HAP-1 (cell line): ENCODE data around the gene CCDC17.
"Not testable (repeated sequence)": the region's sequence is repeated elsewhere in the genome, so short reads cannot be mapped to it uniquely, and the experiment has no call there.

Experiments
- DNase-seq, 2 experiments: peaks; one replicate each; pipeline ENCODE4 v3.0.0-alpha.2; 2016 to 2020; ENCODE audit warnings: low spot score in 2 of 2
- H3K27me3 ChIP-seq: fragments of 250-450 bp; sonication (Bioruptor Pico); 2 replicates; pipeline ENCODE4 v1.5.1; 2020; ENCODE audit warnings: low read depth, mild to moderate bottlenecking, moderate library complexity
- H3K36me3 ChIP-seq: fragments of 250-450 bp; sonication (Bioruptor Pico); replicated peaks from 2 replicates; pipeline ENCODE4 v1.5.1; 2020; ENCODE audit warnings: mild to moderate bottlenecking
- H3K4me1 ChIP-seq: fragments of 250-450 bp; sonication (Bioruptor Pico); 2 replicates; pipeline ENCODE4 v1.5.1; 2020; ENCODE audit warnings: mild to moderate bottlenecking
- H3K4me3 ChIP-seq: fragments of 250-450 bp; sonication (Bioruptor Pico); 2 replicates; pipeline ENCODE4 v1.5.1; 2020; ENCODE audit warnings: mild to moderate bottlenecking, moderate library complexity
- H3K9me3 ChIP-seq: fragments of 250-450 bp; sonication (Bioruptor Pico); 2 replicates; pipeline ENCODE4 v1.5.1; 2020; ENCODE audit warnings: mild to moderate bottlenecking, moderate library complexity
- in situ Hi-C: fragments of 300-500 bp; cut with MboI; formaldehyde crosslinking; loops from 3 replicates; pipeline ENCODE4 v1.14.3; 2020; ENCODE audit warnings: low sequenced_read_pairs, inconsistent platforms, mixed read lengths

The CCDC17 gene

GRCh38 chr1:45615885-45616284 lies 8.0 kb downstream of the CCDC17 start:
- peaks cover 83% of the 10 kb centered on the region for H3K36me3 ChIP-seq
- in situ Hi-C loops: no loop called here

GRCh38 chr1:45612941-45613579 lies 10.8 kb downstream of the CCDC17 start:
- Histone ChIP-seq H3K9me3 (no peaks in the 10 kb centered on the region), H3K36me3 (peaks cover 88% of the 10 kb centered on the region), H3K4me1 (no peaks in the 10 kb centered on the region), H3K4me3 (no peak overlapping the region), H3K27me3 (no peaks in the 10 kb centered on the region)
- in situ Hi-C loops: no loop called here
- DNase-seq: no peak

More at GRCh38 chr1:45615885-45616284, 8.0 kb downstream of the CCDC17 start:
- Histone ChIP-seq H3K27me3 (no peaks in the 10 kb centered on the region), H3K9me3 (no peaks in the 10 kb centered on the region), H3K4me1 (no peaks in the 10 kb centered on the region), H3K4me3 (no peak overlapping the region)
- DNase-seq: no peak

- Histone ChIP-seq H3K27me3 (no peaks in the 10 kb centered on the region), H3K4me1 (no peaks in the 10 kb centered on the region), H3K4me3 (no peak overlapping the region), H3K36me3 (peaks cover 87% of the 10 kb centered on the region), H3K9me3 (no peaks in the 10 kb centered on the region)
- DNase-seq: no peak
- in situ Hi-C loops: no loop called here
Measured at GRCh38 chr1:45610589-45611226, 13.1 kb downstream of the CCDC17 start.

GRCh38 chr1:45608175-45609156 lies 15.4 kb downstream of the CCDC17 start:
- DNase-seq: no peak
- peaks cover 84% of the 10 kb centered on the region for H3K36me3 ChIP-seq

GRCh38 chr1:45607404-45608074 lies 16.3 kb downstream of the CCDC17 start:
- peaks cover 83% of the 10 kb centered on the region for H3K36me3 ChIP-seq

More at GRCh38 chr1:45608175-45609156, 15.4 kb downstream of the CCDC17 start:
- no peaks in the 10 kb centered on the region for H3K27me3 ChIP-seq
- no peaks in the 10 kb centered on the region for H3K9me3 ChIP-seq
- in situ Hi-C loops: no loop called here
- no peaks in the 10 kb centered on the region for H3K4me1 ChIP-seq
- H3K4me3 ChIP-seq: no peak overlapping the region

GRCh38 chr1:45604239-45604638 lies 19.6 kb downstream of the CCDC17 start:
- Histone ChIP-seq H3K4me1 (peaks cover 8% of the 10 kb centered on the region), H3K4me3 (no peak overlapping the region), H3K36me3 (peaks cover 73% of the 10 kb centered on the region), H3K9me3 (no peaks in the 10 kb centered on the region), H3K27me3 (no peaks in the 10 kb centered on the region)
- DNase-seq: no peak
- in situ Hi-C loops: no loop called here

More at GRCh38 chr1:45607404-45608074, 16.3 kb downstream of the CCDC17 start:
- H3K4me3 ChIP-seq: no peak overlapping the region
- no peaks in the 10 kb centered on the region for H3K9me3 ChIP-seq
- H3K4me1 ChIP-seq: no peaks in the 10 kb centered on the region
- DNase-seq: no peak
- no peaks in the 10 kb centered on the region for H3K27me3 ChIP-seq
- in situ Hi-C loops: no loop called here

GRCh38 chr1:45596765-45597164 lies 27.1 kb downstream of the CCDC17 start:
- in situ Hi-C loops, H3K27me3 ChIP-seq, DNase-seq, H3K4me3 ChIP-seq, H3K9me3 ChIP-seq: not testable (repeated sequence)
- Histone ChIP-seq H3K36me3 (peaks cover 52% of the 10 kb centered on the region), H3K4me1 (peaks cover 15% of the 10 kb centered on the region)

- Histone ChIP-seq H3K9me3 (no peaks in the 10 kb centered on the region), H3K36me3 (peaks cover 63% of the 10 kb centered on the region), H3K27me3 (no peaks in the 10 kb centered on the region), H3K4me3 (no peak overlapping the region), H3K4me1 (peaks cover 7% of the 10 kb centered on the region)
- in situ Hi-C loops: no loop called here
- DNase-seq: no peak
Measured at GRCh38 chr1:45594412-45594811, 29.4 kb downstream of the CCDC17 start.

GRCh38 chr1:45589861-45590260 lies 34.0 kb downstream of the CCDC17 start:
- no peak for DNase-seq
- H3K4me1 ChIP-seq: peaks cover 7% of the 10 kb centered on the region
- peaks cover 40% of the 10 kb centered on the region for H3K36me3 ChIP-seq
- H3K4me3 ChIP-seq: no peak overlapping the region
- in situ Hi-C loops: no loop called here
- no peaks in the 10 kb centered on the region for H3K9me3 ChIP-seq
- H3K27me3 ChIP-seq: no peaks in the 10 kb centered on the region

GRCh38 chr1:45586769-45587168 lies 37.1 kb downstream of the CCDC17 start:
- DNase-seq: no peak
- Histone ChIP-seq H3K9me3 (no peaks in the 10 kb centered on the region), H3K4me3 (peak overlapping the region; percentile 99; the same call in 1 of the 2 replicates), H3K27me3 (no peaks in the 10 kb centered on the region), H3K4me1 (peaks cover 7% of the 10 kb centered on the region), H3K36me3 (peaks cover 23% of the 10 kb centered on the region)
- in situ Hi-C loops: no loop called here

- Histone ChIP-seq H3K4me3 (peak overlapping the region; percentile 99), H3K36me3 (peaks cover 14% of the 10 kb centered on the region), H3K9me3 (no peaks in the 10 kb centered on the region), H3K27me3 (no peaks in the 10 kb centered on the region), H3K4me1 (peaks cover 7% of the 10 kb centered on the region)
- in situ Hi-C loops: no loop called here
- no peak for DNase-seq
Measured at GRCh38 chr1:45585496-45586075, 38.3 kb downstream of the CCDC17 start.

- Histone ChIP-seq H3K9me3 (no peaks in the 10 kb centered on the region), H3K4me3 (peak overlapping the region; percentile 99), H3K27me3 (no peaks in the 10 kb centered on the region), H3K4me1 (peaks cover 7% of the 10 kb centered on the region), H3K36me3 (peaks cover 14% of the 10 kb centered on the region)
- in situ Hi-C loops: no loop called here
- no peak for DNase-seq
Measured at GRCh38 chr1:45585110-45585426, 38.8 kb downstream of the CCDC17 start.
